Lower leg skin (tissue), 4 donors: ENCODE measurements around the gene CCDC184. TPM values are rescaled to one million over a fixed set of nuclear protein-coding genes. Genes with fewer than 3 reads are reported as not detected.

Experiments used
- DNase-seq, 2 donors: peaks; one replicate each; pipeline ENCODE4 v3.0.0-alpha.2; 2019; ENCODE audit warnings: low spot score in 2 of 2
- H3K4me3 ChIP-seq: fragments of 200-600 bp; sonication (generic); 2 replicates; pipeline ENCODE4 v1.5.1; 2017; ENCODE audit warnings: mild to moderate bottlenecking, low read depth; ENCODE audit not compliant: poor library complexity, severe bottlenecking
- CTCF ChIP-seq, 3 donors: fragments of 450-650 bp; IDR thresholded peaks; one replicate each; pipeline ENCODE4 v1.5.1; 2016; ENCODE audit warnings: antibody characterized with exemption in 3 of 3, mild to moderate bottlenecking in 3 of 3, moderate library complexity in 2 of 3
- POLR2A ChIP-seq, 2 donors: fragments of 450-650 bp; IDR thresholded peaks; one replicate each; pipeline ENCODE4 v1.6.1; 2016 to 2017; ENCODE audit warnings: antibody characterized with exemption in 2 of 2, mild to moderate bottlenecking in 1 of 2, moderate library complexity in 1 of 2
- WGBS, 2 donors: methylation state at CpG; one replicate each; pipeline ENCODE4 v1.1.5; 2018; 5-methylcytosine and 5-hydroxymethylcytosine counted together
- intact Hi-C: fragments of 100-400 bp; cut with DNase I; formaldehyde crosslinking; loops from one replicate; pipeline ENCODE4 v1.15.0; 2023; ENCODE audit warnings: low total_unique reads
- total RNA-seq, 4 donors: library from RNA; depleted of rRNA; stranded (reverse); fragments of >200 nt; gene quantifications; one replicate each; pipeline ENCODE4 v1.1.0, GENCODE V29; 2016

CCDC184 gene
- total RNA-seq, 4 donors from 2014 or later: 0.13 to 0.36 (median 0.22) TPM; not detected in 1

DNA sequence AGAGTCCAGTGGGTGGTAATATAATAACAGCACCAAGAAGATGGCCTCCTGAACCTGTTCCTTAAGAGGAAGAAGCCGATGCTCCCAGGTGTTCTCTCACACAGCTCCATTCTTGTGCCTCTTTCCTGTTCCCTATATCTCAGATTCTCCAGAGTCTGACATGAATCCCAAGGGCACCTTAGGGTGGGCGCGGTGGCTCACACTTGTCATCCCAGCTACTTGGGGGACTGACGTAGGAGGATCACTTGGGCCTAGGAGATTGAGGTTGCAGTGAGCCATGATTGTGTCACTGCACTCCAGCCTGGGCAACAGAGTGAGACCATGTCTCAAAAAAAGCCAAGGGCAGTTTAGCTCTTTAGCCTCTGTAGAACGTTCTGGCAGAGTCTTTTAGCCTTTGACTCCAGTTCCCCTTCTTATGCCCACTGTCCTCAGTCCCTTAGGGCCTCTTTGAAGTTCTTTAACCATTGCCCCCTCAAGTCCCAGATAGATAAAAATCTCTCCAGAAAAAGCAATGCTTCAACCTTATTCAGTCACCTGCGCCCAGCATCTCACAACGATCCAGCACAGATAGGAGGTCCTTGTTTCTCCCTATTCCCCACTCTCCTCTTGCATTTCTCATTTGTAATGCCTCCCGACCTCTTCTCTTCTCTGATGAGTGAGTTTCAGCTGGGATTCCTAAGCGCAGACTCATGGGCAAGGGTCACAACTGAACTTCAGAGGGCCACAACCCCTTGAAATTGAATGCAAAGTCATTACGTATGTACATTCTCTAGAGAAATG, 4.7 kb downstream of the CCDC184 start:
- WGBS, 2 donors: 89 to 90% methylated on average over 10 of the region's 10 CpGs

GRCh38 chr12:48189331-48190125, 6.1 kb downstream of the CCDC184 start:
- H3K4me3 ChIP-seq: no peak overlapping the region
- TF ChIP-seq CTCF (IDR thresholded peaks at IDR 0.05): peak in 1 of 3 donors; percentile 52
- TF ChIP-seq POLR2A (IDR thresholded peaks at IDR 0.05): no peak
- intact Hi-C loops: no loop called here
- WGBS, 2 donors: 29 to 34% methylated on average over 6 of the region's 6 CpGs
- peak in 1 of 2 donors; percentile 72 for DNase-seq

More for the DNA sequence above, 4.7 kb downstream of the CCDC184 start:
- no peak for DNase-seq
- H3K4me3 ChIP-seq: no peak overlapping the region
- TF ChIP-seq POLR2A (IDR thresholded peaks at IDR 0.05) (no peak), CTCF (IDR thresholded peaks at IDR 0.05) (no peak)
- intact Hi-C loops: no loop called here

GRCh38 chr12:48191096-48191495, 7.7 kb downstream of the CCDC184 start:
- intact Hi-C loops: no loop called here
- DNase-seq: no peak
- H3K4me3 ChIP-seq: no peak overlapping the region
- TF ChIP-seq CTCF (IDR thresholded peaks at IDR 0.05) (no peak), POLR2A (IDR thresholded peaks at IDR 0.05) (no peak)

DNA sequence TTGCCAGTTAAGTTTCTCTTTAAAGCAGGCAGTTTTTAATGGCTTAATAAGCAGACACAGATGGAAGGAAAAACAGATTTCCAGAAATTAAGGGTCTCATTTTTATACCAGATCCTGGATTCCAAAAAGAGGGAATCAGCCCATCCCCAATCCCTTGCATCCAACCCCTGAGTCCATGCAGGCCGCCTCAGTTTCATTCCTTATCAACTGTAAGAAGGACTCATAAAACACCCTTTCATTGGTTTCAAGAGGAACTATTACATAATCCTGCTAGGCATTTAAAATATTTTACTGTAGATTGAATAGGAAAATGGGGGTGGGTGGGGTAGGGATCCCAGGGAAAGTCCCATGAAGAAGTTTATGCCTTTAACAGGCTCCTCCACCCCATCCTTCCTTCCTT, 9.4 kb downstream of the CCDC184 start:
- WGBS, 2 donors: 91 to 93% methylated on average over 1 of the region's 1 CpG
- H3K4me3 ChIP-seq: no peak overlapping the region
- intact Hi-C loops: no loop called here
- DNase-seq: no peak
- TF ChIP-seq CTCF (IDR thresholded peaks at IDR 0.05) (no peak), POLR2A (IDR thresholded peaks at IDR 0.05) (no peak)

DNA sequence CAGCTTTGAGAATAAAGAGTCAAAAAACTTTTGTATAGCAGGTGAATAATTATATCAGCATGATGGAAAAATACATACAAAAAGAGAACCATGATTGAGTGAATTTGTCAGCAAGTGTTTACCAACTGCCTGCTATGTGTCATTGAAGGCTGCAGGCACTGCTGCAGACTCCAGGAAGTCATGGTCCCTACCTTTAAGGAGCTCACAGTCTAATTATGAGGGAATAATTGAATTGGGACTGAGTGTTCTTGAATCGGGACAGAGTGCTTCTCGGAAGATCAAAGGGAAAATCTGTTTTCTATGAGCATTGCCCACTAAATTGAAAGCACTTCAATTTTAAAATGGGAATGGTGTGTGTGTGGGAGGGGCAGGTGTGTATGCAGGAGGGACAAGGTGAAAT, 10.2 kb downstream of the CCDC184 start:
- intact Hi-C loops: no loop called here
- TF ChIP-seq POLR2A (IDR thresholded peaks at IDR 0.05) (no peak), CTCF (IDR thresholded peaks at IDR 0.05) (no peak)
- H3K4me3 ChIP-seq: no peak overlapping the region
- 56 to 63% methylated on average over 2 of the region's 2 CpGs for WGBS, 2 donors
- no peak for DNase-seq
